Measurements from ENCODE around the gene LITAFD. TPM values are rescaled to one million over a fixed set of nuclear protein-coding genes. Genes with fewer than 3 reads are reported as not detected.

LITAFD gene
- total RNA-seq, 4 donors from 2014 or later: not detected

DNA sequence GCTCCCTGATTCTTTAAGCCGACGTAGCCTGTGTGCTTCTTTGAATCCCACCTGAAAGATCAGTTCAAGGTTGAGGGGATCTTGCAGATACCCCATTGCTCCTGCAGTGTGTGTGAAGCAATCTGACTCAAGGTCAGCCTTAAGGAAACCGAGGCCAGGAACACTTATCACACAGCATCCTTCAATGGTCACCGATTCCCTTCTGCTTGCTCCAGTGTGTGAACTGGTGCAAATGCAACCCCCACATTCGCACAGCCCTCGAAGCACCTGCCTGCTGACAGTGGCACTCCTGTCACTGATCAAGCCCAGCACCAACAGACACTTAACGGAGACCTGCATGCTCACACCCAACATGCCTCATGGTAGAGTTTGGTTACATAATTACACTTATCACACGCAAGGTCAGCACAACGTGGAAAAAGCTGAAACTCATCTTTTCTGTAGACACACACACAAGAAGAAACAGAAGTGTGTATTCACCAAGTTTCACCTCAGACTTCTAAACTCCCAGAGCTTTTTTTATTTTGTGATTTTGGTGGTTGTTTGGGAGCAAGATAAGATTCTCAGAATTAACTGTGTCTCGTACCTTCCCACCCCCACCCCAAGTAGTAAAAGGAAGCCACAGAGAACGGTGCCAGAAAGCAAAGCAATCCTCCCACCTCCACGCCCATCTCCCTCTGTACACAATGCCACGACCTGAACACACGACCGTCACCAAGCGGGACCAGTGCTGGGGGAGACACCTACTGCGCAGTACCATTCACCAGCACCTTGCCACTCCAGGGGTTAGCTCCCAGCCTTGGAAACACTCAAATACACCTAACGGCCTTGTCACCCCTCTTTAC lies 37.2 kb downstream of the LITAFD start:
- DNase-seq: no peak
- 89 to 90% methylated on average over 18 of the region's 18 CpGs for WGBS, 2 donors
- intact Hi-C loops (cut with DNase I): no loop called here
- Histone ChIP-seq H3K27me3 (no peaks in the 10 kb centered on the region), H3K9me3 (no peaks in the 10 kb centered on the region), H3K4me1 (peaks cover 9 to 10% of the 10 kb centered on the region in 2 donors), H3K4me3 (replicated peaks in 1 of 3) (no peak overlapping the region), H3K27ac (no peak overlapping the region), H3K36me3 (peaks cover 42 to 50% of the 10 kb centered on the region in 2 donors)
- TF ChIP-seq POLR2A (IDR thresholded peaks at IDR 0.05): no peak
- TF ChIP-seq, protein P1, sequence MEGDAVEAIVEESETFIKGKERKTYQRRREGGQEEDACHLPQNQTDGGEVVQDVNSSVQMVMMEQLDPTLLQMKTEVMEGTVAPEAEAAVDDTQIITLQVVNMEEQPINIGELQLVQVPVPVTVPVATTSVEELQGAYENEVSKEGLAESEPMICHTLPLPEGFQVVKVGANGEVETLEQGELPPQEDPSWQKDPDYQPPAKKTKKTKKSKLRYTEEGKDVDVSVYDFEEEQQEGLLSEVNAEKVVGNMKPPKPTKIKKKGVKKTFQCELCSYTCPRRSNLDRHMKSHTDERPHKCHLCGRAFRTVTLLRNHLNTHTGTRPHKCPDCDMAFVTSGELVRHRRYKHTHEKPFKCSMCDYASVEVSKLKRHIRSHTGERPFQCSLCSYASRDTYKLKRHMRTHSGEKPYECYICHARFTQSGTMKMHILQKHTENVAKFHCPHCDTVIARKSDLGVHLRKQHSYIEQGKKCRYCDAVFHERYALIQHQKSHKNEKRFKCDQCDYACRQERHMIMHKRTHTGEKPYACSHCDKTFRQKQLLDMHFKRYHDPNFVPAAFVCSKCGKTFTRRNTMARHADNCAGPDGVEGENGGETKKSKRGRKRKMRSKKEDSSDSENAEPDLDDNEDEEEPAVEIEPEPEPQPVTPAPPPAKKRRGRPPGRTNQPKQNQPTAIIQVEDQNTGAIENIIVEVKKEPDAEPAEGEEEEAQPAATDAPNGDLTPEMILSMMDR (IDR thresholded peaks at IDR 0.05): no peak

DNA sequence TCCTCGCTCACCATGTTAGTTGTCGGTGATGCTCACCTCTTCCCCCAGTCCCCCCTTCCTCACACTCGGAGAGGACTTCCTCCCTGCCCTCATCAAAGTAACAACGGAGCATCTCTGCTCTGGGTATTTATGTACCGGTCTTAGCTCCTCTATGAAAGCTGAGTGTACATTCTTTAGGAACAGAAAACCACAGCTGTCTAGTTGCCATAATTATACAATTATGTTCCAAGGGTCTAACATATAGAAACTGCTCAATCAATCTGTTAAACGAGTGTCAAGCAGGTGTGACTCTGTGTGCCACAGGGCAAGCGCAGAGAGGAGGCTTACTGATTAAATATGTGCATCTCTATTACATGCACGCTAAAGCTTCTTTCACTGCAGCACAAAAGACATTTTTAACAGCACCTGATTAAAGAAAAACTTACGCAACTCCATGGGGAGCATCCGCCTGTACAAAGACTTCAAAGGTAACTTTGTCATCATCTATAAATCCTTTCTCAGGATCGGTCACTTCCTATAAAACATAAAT lies 37.8 kb downstream of the LITAFD start:
- peaks cover 9 to 11% of the 10 kb centered on the region in 2 donors for H3K4me1 ChIP-seq
- no peaks in the 10 kb centered on the region for H3K27me3 ChIP-seq
- no peak for DNase-seq
- no peak for TF ChIP-seq POLR2A (IDR thresholded peaks at IDR 0.05)
- TF ChIP-seq, protein P1 (IDR thresholded peaks at IDR 0.05): no peak
- WGBS, 2 donors: 95 to 97% methylated on average over 11 of the region's 11 CpGs
- peaks cover 42 to 43% of the 10 kb centered on the region in 2 donors for H3K36me3 ChIP-seq
- intact Hi-C loops (cut with DNase I): no loop called here
- H3K27ac ChIP-seq: no peak overlapping the region
- no peaks in the 10 kb centered on the region for H3K9me3 ChIP-seq
- H3K4me3 ChIP-seq (replicated peaks in 1 of 3): no peak overlapping the region

DNA sequence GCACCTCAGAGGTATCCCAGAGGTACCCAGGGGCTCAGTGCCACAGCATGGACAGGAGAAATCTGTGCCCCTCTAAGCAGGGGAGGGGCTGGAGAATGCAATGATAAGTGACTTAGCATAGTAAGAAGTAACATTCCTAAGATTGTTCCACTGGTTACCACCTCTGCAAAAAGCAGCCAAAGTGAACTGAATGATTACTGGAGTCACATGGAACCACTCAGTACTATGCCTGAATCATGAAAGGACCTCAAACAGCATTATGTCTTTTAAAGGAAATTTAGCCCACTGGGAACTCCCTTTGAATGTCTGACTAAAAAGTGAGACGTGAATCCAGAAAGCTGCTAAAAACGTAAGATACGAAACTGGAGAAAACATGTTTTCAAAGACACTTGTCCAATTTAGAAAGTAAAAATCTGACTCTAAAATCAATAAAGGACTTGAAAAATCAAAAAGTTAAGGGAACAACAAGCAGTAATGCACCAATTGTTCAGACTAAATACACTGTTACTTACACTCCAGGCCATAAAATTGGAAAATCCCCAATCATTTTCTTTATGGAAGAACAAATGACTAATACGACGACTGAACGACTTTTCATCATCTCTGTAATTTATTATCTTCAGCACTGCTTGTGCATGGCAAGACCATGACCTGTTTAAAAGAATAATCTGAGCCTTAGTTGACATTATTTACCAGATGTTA lies 38.6 kb downstream of the LITAFD start:
- Histone ChIP-seq H3K27ac (no peak overlapping the region), H3K9me3 (no peaks in the 10 kb centered on the region), H3K4me1 (peaks cover 1 to 9% of the 10 kb centered on the region in 2 donors), H3K27me3 (no peaks in the 10 kb centered on the region), H3K4me3 (replicated peaks in 1 of 3) (no peak overlapping the region), H3K36me3 (peaks cover 42 to 43% of the 10 kb centered on the region in 2 donors)
- no peak for TF ChIP-seq POLR2A (IDR thresholded peaks at IDR 0.05)
- TF ChIP-seq, protein P1 (IDR thresholded peaks at IDR 0.05): no peak
- no peak for DNase-seq
- 88 to 92% methylated on average over 6 of the region's 6 CpGs for whole genome bisulfite sequencing, 2 donors
- intact Hi-C loops (cut with DNase I): no loop called here

DNA sequence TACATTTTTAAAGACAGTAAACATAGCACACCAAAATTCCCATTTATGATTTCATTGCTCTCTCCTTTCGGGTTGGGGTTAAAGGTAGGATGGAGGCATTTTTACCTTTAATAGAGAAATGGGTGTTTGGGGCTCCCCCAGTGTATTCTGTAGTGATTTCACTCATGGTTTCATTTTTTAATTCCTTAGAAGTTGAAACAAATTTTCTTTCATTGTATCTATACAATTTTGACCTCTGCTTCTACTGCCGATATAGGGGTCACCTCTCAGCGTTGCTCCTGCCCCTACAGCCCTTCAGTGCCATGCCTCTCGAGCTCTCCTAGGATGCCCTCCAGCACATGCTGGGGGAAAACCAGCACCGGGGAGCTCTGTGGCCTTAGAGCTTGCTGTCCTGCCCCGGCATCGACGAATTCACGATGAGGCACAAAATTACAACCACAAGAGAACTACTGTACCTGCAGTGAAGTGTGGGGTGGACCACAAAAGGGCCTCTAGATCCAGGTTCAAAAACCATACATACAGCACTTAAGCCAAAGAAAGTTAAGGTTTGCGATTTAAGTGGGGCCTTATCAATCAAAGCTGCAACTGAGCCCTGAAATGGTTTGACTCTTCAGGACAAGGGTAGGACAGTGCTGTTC lies 39.3 kb downstream of the LITAFD start:
- peaks cover 0 to 6% of the 10 kb centered on the region in 2 donors for H3K4me1 ChIP-seq
- H3K4me3 ChIP-seq (replicated peaks in 1 of 3): no peak overlapping the region
- no peak for DNase-seq
- no peaks in the 10 kb centered on the region for H3K9me3 ChIP-seq
- no peak overlapping the region for H3K27ac ChIP-seq
- no peaks in the 10 kb centered on the region for H3K27me3 ChIP-seq
- WGBS, 2 donors: 94 to 96% methylated on average over 10 of the region's 10 CpGs
- peaks cover 42 to 43% of the 10 kb centered on the region in 2 donors for H3K36me3 ChIP-seq
- TF ChIP-seq, protein P1 (IDR thresholded peaks at IDR 0.05): no peak
- no peak for TF ChIP-seq POLR2A (IDR thresholded peaks at IDR 0.05)
- intact Hi-C loops (cut with DNase I): no loop called here
